CD14-positive monocyte (primary cell): Measurements from ENCODE around the gene LRRC4C. TPM values are rescaled to one million over a fixed set of nuclear protein-coding genes. Genes with fewer than 3 reads are reported as not detected.

Source experiments
- DNase-seq, 3 donors: peaks; one replicate each; pipeline ENCODE4 v3.0.0-alpha.2; 2011 to 2022
- H2AFZ ChIP-seq: 2 replicates; pipeline ENCODE4 v1.6.0; 2012; ENCODE audit warnings: mild to moderate bottlenecking, low read depth, low read length, inconsistent platforms; ENCODE audit not compliant: insufficient read depth, poor library complexity, severe bottlenecking
- H3K27ac ChIP-seq, 2 donors: 1 replicate in 1 of 2; 2 replicates in 1 of 2; pipeline ENCODE4 v1.5.1; 2012 to 2013; ENCODE audit warnings: low read length in 2 of 2, control low read depth in 1 of 2, inconsistent platforms in 1 of 2, low read depth in 1 of 2, mild to moderate bottlenecking in 1 of 2
- H3K27me3 ChIP-seq, 2 donors: one replicate each; pipeline versions ENCODE4 v1.6.0 to v1.6.1; 2011 to 2013; ENCODE audit warnings: low read length in 2 of 2; ENCODE audit not compliant: control insufficient read depth in 2 of 2, insufficient read depth in 2 of 2
- H3K36me3 ChIP-seq, 2 donors: replicated peaks in 1 of 2; 1 replicate in 1 of 2; 2 replicates in 1 of 2; pipeline versions ENCODE4 v1.5.1 to v1.6.1; 2012 to 2013; ENCODE audit warnings: low read length in 2 of 2, control low read depth in 1 of 2, inconsistent platforms in 1 of 2, mild to moderate bottlenecking in 1 of 2; ENCODE audit not compliant: insufficient read depth in 2 of 2, control insufficient read depth in 1 of 2
- H3K4me1 ChIP-seq, 2 donors: 1 replicate in 1 of 2; 2 replicates in 1 of 2; pipeline versions ENCODE4 v1.5.1 to v1.6.1; 2012 to 2013; ENCODE audit warnings: low read length in 2 of 2, control low read depth in 1 of 2, inconsistent platforms in 1 of 2, mild to moderate bottlenecking in 1 of 2, moderate library complexity in 1 of 2; ENCODE audit not compliant: insufficient read depth in 2 of 2, control insufficient read depth in 1 of 2
- H3K4me2 ChIP-seq: replicated peaks from 2 replicates; pipeline ENCODE3; 2012; ENCODE audit warnings: low read length, moderate library complexity, mild to moderate bottlenecking; ENCODE audit not compliant: poor library complexity, severe bottlenecking; ENCODE audit errors: extremely low read depth
- H3K4me3 ChIP-seq, 3 experiments: fragments of 200-600 bp in 1 of 3; sonication (generic) in 1 of 3; replicated peaks in 1 of 3; 1 replicate in 2 of 3; 2 replicates in 1 of 3; pipeline ENCODE4 v1.5.1; 2011 to 2013; ENCODE audit warnings: low read length in 3 of 3, mild to moderate bottlenecking in 3 of 3, control low read depth in 2 of 3, low read depth in 2 of 3, inconsistent platforms in 1 of 3, moderate library complexity in 1 of 3
- H3K79me2 ChIP-seq: 2 replicates; pipeline ENCODE4 v1.6.0; 2012; ENCODE audit warnings: mild to moderate bottlenecking, control low read depth, inconsistent platforms, low read length, moderate library complexity; ENCODE audit not compliant: insufficient read depth
- H3K9ac ChIP-seq: 2 replicates; pipeline ENCODE4 v1.6.0; 2017; ENCODE audit warnings: low read length, mild to moderate bottlenecking; ENCODE audit not compliant: insufficient read depth, poor library complexity, severe bottlenecking
- H3K9me3 ChIP-seq, 2 donors: replicated peaks in 1 of 2; 1 replicate in 1 of 2; 2 replicates in 1 of 2; pipeline versions ENCODE4 v1.5.1 to v1.6.1; 2012 to 2013; ENCODE audit warnings: low read length in 2 of 2, control low read depth in 1 of 2; ENCODE audit not compliant: control insufficient read depth in 1 of 2, insufficient read depth in 1 of 2
- H4K20me1 ChIP-seq: 2 replicates; pipeline ENCODE4 v1.6.0; 2012; ENCODE audit warnings: mild to moderate bottlenecking, low read length, control low read depth, moderate library complexity; ENCODE audit not compliant: insufficient read depth
- H3K27ac Mint-ChIP-seq, 7 donors: one replicate each; pipeline ENCODE4 v1.8.0; 2020; ENCODE audit warnings: mild to moderate bottlenecking in 7 of 7, mixed read lengths in 7 of 7, moderate library complexity in 6 of 7, inconsistent platforms in 2 of 7
- H3K27me3 Mint-ChIP-seq, 3 donors: one replicate each; pipeline ENCODE4 v1.8.0; 2021 to 2022; ENCODE audit warnings: low read depth in 3 of 3, mild to moderate bottlenecking in 3 of 3, mixed read lengths in 3 of 3, moderate library complexity in 3 of 3, inconsistent platforms in 1 of 3
- H3K36me3 Mint-ChIP-seq, 2 donors: one replicate each; pipeline ENCODE4 v1.8.0; 2020; ENCODE audit warnings: mixed read lengths in 2 of 2, inconsistent platforms in 1 of 2, mild to moderate bottlenecking in 1 of 2
- H3K4me1 Mint-ChIP-seq: one replicate; pipeline ENCODE4 v1.8.0; 2020; ENCODE audit warnings: mild to moderate bottlenecking, mixed read lengths
- H3K4me3 Mint-ChIP-seq, 2 donors: one replicate each; pipeline ENCODE4 v1.8.0; 2020; ENCODE audit warnings: mild to moderate bottlenecking in 2 of 2, mixed read lengths in 2 of 2, moderate library complexity in 1 of 2
- H3K9me3 Mint-ChIP-seq, 7 donors: one replicate each; pipeline ENCODE4 v1.8.0; 2020 to 2022; ENCODE audit warnings: mixed read lengths in 7 of 7, mild to moderate bottlenecking in 6 of 7, moderate library complexity in 6 of 7, inconsistent platforms in 2 of 7
- CTCF ChIP-seq: fragments of 200-600 bp; IDR thresholded peaks from one replicate; pipeline ENCODE4 v1.8.0; 2022; ENCODE audit warnings: antibody characterized with exemption, mild to moderate bottlenecking
- WGBS: methylation state at CpG from one replicate; pipeline ENCODE4 v1.1.5; 2013; ENCODE audit warnings: missing lambda C conversion rate; ENCODE audit not compliant: insufficient coverage; 5-methylcytosine and 5-hydroxymethylcytosine counted together
- intact Hi-C, 2 donors: fragments of 100-400 bp; cut with micrococcal nuclease; formaldehyde crosslinking; loops; one replicate each; pipeline versions ENCODE4 v1.15.0 to v1.15.1; 2023
- polyA plus RNA-seq, 3 donors: library from polyadenylated mRNA; depleted of rRNA in 1 of 3; unstranded in 2 of 3; stranded (reverse) in 1 of 3; fragments of 300-500 nt in 2 of 3; fragments of >200 nt in 1 of 3; fragmentation: Illumina TruSeq in 2 of 3; gene quantifications; 1 replicate in 2 of 3; 2 replicates in 1 of 3; pipeline ENCODE4 v1.2.3, GENCODE V29; 2012 to 2021

Gene LRRC4C
- polyA plus RNA-seq, 3 donors: not detected

DNA sequence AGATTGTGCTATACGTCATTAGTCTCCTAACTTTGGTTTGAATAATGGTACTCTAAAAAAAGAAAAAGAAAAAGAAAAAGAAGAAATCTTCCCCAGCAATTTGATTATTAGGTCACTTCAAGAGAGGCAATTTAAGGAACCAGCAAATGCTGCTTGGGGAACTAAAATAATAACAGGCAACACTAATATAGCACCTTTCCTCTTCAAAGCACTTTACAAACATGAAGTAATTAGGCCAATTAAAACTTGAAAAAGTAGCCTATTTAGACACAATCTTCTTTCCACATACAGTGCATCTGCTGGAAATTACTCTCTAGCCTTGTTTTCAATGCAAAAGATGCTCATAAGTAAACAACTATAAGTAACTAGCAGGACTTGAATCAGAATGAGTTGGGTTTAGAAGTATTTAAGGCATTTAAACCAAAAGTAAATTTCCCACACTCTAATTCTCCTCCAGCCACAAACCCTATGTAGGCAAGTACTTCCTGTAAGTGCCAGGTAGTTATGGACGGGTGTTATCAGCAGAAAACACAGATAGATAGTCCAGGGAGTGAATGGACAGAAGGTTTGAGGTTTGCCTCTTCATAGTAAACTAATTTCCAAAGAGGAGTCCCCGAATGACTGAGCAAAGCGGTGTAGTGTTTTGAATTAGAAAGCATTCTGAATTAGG is 44.5 kb downstream of the LRRC4C start:
- Mint-ChIP-seq H3K36me3 (no peaks in the 10 kb centered on the region), H3K27ac (no peak overlapping the region), H3K4me3 (no peak overlapping the region), H3K4me1 (no peaks in the 10 kb centered on the region), H3K27me3 (peaks cover 0 to 2% (median 1%) of the 10 kb centered on the region in 3 donors), H3K9me3 (peaks cover 0 to 3% (median 0%) of the 10 kb centered on the region in 7 donors)
- Histone ChIP-seq H3K4me1 (no peaks in the 10 kb centered on the region), H3K9me3 (no peaks in the 10 kb centered on the region), H2AFZ (no peak overlapping the region), H4K20me1 (no peaks in the 10 kb centered on the region), H3K79me2 (no peaks in the 10 kb centered on the region), H3K27ac (no peak overlapping the region), H3K27me3 (no peaks in the 10 kb centered on the region), H3K9ac (no peak overlapping the region), H3K4me2 (no peak overlapping the region), H3K36me3 (no peaks in the 10 kb centered on the region), H3K4me3 (no peak overlapping the region)
- WGBS: no CpG with 5 or more reads among the region's 4 CpGs
- TF ChIP-seq CTCF: no peak
- intact Hi-C loops: no loop called here
- DNase-seq: no peak

GRCh38 chr11:41413843-41414242 is 45.6 kb downstream of the LRRC4C start:
- Mint-ChIP-seq H3K27me3 (peaks cover 0 to 2% (median 1%) of the 10 kb centered on the region in 3 donors), H3K4me1 (no peaks in the 10 kb centered on the region), H3K27ac (no peak overlapping the region), H3K36me3 (no peaks in the 10 kb centered on the region), H3K4me3 (no peak overlapping the region), H3K9me3 (peaks cover 0 to 3% (median 0%) of the 10 kb centered on the region in 7 donors)
- H3K36me3 ChIP-seq: no peaks in the 10 kb centered on the region
- H3K27me3 ChIP-seq: no peaks in the 10 kb centered on the region
- H3K4me3 ChIP-seq: no peak overlapping the region
- no peaks in the 10 kb centered on the region for H3K79me2 ChIP-seq
- DNase-seq: no peak
- H3K4me2 ChIP-seq: no peak overlapping the region
- no CpG with 5 or more reads among the region's 3 CpGs for WGBS
- no peaks in the 10 kb centered on the region for H4K20me1 ChIP-seq
- intact Hi-C loops: no loop called here
- no peak for TF ChIP-seq CTCF
- no peak overlapping the region for H2AFZ ChIP-seq
- no peaks in the 10 kb centered on the region for H3K9me3 ChIP-seq
- H3K27ac ChIP-seq: no peak overlapping the region
- H3K4me1 ChIP-seq: no peaks in the 10 kb centered on the region
- no peak overlapping the region for H3K9ac ChIP-seq
